Measurements from ENCODE around the gene UGT1A1.

- TF ChIP-seq, protein P1, sequence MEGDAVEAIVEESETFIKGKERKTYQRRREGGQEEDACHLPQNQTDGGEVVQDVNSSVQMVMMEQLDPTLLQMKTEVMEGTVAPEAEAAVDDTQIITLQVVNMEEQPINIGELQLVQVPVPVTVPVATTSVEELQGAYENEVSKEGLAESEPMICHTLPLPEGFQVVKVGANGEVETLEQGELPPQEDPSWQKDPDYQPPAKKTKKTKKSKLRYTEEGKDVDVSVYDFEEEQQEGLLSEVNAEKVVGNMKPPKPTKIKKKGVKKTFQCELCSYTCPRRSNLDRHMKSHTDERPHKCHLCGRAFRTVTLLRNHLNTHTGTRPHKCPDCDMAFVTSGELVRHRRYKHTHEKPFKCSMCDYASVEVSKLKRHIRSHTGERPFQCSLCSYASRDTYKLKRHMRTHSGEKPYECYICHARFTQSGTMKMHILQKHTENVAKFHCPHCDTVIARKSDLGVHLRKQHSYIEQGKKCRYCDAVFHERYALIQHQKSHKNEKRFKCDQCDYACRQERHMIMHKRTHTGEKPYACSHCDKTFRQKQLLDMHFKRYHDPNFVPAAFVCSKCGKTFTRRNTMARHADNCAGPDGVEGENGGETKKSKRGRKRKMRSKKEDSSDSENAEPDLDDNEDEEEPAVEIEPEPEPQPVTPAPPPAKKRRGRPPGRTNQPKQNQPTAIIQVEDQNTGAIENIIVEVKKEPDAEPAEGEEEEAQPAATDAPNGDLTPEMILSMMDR (IDR thresholded peaks at IDR 0.05), result no peak
- TF ChIP-seq, protein P2, sequence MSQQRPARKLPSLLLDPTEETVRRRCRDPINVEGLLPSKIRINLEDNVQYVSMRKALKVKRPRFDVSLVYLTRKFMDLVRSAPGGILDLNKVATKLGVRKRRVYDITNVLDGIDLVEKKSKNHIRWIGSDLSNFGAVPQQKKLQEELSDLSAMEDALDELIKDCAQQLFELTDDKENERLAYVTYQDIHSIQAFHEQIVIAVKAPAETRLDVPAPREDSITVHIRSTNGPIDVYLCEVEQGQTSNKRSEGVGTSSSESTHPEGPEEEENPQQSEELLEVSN (IDR thresholded peaks at IDR 0.05; ENCODE audit: borderline replicate concordance, low read depth), result no peak
These were observed 47.3 kb downstream of the UGT1A1 start for GRCh38 chr2:233807215-233807865.

Measured in A549 (cell line).